C4-2B (cell line): ENCODE data around the gene TMED1.

Experiments used
- H3K27ac ChIP-seq: fragments of 450-650 bp; 2 replicates; pipeline ENCODE4 v1.5.1; 2017
- ZFX ChIP-seq: fragments of 450-650 bp; IDR thresholded peaks from 2 replicates; pipeline ENCODE4 v1.6.1; 2017
- TF ChIP-seq, protein P1 (sequence below): fragments of 450-650 bp; conservative IDR thresholded peaks from 2 replicates; pipeline ENCODE4 v1.5.1; 2017; ENCODE audit warnings: mild to moderate bottlenecking

Gene TMED1

DNA sequence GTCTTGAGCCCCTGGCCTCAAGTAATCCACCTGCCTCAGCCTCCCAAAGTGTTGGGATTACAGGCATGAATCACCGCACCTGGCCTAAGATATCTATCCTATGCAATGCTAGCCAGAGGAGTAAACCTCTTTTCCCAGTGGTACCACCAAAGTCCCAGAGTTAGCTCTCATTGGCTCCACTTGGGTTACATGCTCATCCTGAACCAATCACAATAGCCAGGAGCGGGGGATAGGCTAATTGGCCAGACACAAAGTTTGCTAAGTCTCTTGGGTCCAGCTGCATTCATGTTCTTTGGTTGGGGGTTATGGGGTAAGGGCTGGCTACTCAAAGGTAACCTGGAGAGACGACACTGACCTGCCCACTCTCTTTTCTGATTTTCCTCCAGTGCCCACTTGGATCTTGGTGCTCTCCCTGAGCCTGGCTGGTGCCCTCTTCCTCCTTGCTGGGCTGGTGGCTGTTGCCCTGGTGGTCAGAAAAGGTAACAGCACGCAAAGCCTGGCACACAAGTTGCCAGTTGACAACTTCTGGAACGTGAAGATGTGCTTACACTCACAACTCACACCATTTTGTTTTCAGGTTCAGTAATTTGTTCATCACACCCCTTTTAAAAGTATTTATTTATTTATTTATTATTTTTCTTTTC is 20.0 kb upstream of the TMED1 start:
- TF ChIP-seq, protein P1, sequence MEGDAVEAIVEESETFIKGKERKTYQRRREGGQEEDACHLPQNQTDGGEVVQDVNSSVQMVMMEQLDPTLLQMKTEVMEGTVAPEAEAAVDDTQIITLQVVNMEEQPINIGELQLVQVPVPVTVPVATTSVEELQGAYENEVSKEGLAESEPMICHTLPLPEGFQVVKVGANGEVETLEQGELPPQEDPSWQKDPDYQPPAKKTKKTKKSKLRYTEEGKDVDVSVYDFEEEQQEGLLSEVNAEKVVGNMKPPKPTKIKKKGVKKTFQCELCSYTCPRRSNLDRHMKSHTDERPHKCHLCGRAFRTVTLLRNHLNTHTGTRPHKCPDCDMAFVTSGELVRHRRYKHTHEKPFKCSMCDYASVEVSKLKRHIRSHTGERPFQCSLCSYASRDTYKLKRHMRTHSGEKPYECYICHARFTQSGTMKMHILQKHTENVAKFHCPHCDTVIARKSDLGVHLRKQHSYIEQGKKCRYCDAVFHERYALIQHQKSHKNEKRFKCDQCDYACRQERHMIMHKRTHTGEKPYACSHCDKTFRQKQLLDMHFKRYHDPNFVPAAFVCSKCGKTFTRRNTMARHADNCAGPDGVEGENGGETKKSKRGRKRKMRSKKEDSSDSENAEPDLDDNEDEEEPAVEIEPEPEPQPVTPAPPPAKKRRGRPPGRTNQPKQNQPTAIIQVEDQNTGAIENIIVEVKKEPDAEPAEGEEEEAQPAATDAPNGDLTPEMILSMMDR = peak; percentile 73; the same call in 1 of the 2 replicates
- no peak for TF ChIP-seq ZFX

DNA sequence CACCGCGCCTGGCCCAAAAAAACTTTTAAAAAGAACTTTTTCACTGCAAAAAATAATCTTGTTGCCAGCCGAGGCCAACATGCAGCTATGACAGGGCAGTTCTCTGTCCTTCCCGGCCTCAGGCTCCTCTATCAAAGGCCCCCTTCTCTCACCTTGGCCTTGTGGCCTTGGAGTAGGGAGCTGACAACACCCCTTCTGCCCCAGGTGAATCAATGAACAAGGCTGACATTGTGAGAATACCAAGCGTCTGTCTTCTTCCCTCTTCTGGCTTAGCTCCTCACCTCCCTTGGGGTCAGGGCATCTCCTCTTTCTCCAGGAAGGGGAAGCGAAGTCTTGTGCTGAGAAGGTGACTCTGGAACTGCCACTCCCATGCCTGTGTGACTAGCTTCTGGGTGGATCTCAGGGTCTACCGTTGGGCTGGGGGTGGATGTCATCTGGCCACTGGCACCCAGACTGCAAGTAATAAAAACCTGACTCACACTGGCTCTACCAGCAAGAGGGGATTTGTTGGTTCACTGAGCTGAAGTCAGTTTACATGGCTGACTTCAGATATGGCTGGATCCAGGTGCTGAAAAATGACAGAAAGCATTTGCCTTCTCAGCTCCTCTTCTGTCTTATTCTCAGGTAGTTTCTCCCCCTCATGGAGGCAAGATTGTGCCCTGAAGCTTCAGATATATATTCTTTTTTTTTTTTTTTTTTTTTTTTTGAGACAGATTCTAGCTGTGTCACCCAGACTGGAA is 18.5 kb upstream of the TMED1 start:
- TF ChIP-seq, protein P1 = no peak
- TF ChIP-seq ZFX = no peak
- H3K27ac ChIP-seq = no peak overlapping the region

More for the DNA sequence above, 20.0 kb upstream of the TMED1 start:
- H3K27ac ChIP-seq = no peak overlapping the region

DNA sequence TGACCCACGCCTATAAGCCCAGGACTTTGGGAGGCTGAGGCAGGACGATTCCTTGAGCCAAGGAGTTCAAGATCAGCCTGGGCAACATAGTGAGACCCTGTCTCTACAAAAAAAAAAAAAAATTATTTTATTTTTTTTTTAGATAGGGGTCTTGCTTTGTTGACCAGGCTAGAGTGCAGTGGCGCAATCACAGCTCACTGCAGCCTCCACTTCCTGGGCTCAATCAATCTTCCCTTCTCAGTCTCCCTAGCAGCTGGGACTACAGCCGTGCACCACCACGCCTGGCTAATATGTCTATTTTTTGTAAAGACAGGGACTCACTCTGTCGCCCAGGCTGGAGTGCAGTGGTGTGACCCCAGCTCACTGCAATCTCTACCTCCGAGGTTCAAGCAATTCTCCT is 16.9 kb upstream of the TMED1 start:
- TF ChIP-seq, protein P1 = no peak
- no peak for TF ChIP-seq ZFX
- H3K27ac ChIP-seq = no peak overlapping the region

DNA sequence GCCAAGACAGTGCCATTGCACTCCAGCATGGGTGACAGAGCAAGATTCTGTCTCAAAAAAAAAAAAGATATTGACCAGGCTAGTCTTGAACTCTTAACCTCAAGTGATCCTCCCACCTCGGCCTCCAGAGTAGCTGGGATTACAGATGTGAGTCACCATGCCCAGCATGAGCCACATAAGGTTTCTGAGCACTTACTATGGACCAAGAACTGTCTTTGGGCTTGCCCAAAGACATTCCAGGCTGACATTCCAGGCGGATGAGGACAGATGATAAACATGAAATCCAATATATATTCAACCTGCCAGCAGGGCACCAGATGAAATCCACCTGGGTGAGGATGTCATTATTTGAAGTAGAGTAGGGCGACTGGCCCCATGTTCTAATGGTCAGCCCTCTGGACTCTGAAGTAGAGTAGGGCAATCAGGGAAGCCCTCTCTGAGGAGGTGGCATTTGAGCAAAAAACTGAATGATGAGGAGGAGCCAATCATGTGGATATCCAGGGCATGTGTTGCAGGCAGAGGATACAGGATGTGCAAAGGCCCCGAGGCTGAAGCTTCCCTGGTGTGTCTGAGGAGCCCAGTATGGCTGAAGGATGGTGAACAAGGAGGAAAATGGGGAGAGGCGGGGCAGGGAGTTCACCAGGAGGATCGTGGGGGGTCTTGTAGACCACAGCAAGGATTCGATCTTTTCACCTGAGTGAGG is 16.2 kb upstream of the TMED1 start:
- no peak overlapping the region for H3K27ac ChIP-seq
- no peak for TF ChIP-seq ZFX
- TF ChIP-seq, protein P1 = no peak

DNA sequence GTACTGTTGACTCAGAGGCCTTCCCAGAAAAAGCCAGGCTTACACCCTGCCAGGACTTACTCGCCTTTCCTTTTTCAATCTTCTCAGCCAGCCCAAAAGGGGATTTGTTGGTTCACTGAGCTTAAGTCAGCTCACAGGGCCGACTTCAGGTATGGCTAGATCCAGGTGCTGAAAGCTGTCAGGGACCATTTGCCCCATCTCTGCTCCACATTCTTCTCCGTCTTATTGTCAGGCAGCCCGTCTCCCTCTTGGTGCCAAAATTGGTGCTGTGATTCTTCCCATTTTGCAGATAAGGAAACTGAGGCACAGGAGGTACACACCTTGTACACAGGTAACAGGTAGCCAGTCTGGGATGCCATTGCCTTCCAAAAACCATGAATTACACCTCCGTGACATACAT is 14.6 kb upstream of the TMED1 start:
- no peak overlapping the region for H3K27ac ChIP-seq
- TF ChIP-seq ZFX = no peak
- TF ChIP-seq, protein P1 = no peak

DNA sequence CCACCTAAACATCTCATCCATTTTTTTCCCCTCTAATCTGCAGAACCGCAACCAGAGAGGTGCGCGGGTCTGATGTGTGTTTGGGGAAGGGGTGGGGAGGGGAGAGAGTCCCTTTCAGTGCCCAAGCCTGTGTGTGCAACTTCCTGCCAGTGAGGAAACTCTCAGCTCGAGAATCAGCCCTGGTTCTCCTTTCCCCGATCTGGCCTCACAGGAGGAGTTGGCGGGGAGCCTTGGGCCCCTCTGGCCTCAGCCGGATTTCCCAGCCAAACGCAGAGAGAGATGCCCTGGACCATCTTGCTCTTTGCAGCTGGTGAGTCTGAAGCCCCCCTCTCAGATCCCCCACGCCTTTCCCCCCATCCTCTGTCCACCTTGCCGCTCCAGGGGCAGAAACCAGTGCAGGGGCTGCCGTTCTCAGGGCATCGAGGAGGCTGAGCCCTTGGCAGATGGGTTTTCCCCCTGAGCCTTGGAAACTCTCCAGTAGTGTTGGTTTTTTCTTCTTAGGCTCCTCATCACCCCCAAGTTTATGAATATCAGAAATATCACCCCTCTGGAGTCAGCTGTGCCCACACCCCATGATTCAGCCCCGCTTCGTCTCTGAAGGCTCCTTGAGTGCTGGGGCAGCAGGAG is 12.3 kb upstream of the TMED1 start, which contains the start of gene C19orf38:
Gene C19orf38 (plus strand): TSS at position 186 of the 627 bp plus-strand sequence. CDS start 94 bp downstream, at position 280.
- no peak within 1 kb of the TSS for H3K27ac ChIP-seq
- TF ChIP-seq, protein P1 = no peak
- no peak for TF ChIP-seq ZFX
